ENCODE results near the gene MITF. TPM values are rescaled to one million over a fixed set of nuclear protein-coding genes. Genes with fewer than 3 reads are reported as not detected.

The MITF gene
- total RNA-seq, 4 donors from 2014 or later = 71.1 to 139 (median 109) TPM

GRCh38 chr3:69712933-69713332 lies 26.3 kb upstream of the MITF start:
- peaks cover 5 to 7% of the 10 kb centered on the region in 2 donors for H3K4me1 ChIP-seq
- in situ Hi-C loops (cut with MboI; ENCODE audit: low sequenced_read_pairs in 4 of 4) = no loop called here
- no peak for DNase-seq
- intact Hi-C loops (cut with DNase I; ENCODE audit: low total_unique reads) = no loop called here
- TF ChIP-seq CTCF (IDR thresholded peaks at IDR 0.05 in 4 of 5, conservative IDR thresholded peaks at IDR 0.05 in 1 of 5) (no peak), POLR2A (IDR thresholded peaks at IDR 0.05) (no peak)
- no peaks in the 10 kb centered on the region for H3K9me3 ChIP-seq
- no peak for ATAC-seq
- H3K36me3 ChIP-seq = no peaks in the 10 kb centered on the region
- H3K27ac ChIP-seq = no peak overlapping the region
- no peak overlapping the region for H3K4me3 ChIP-seq
- no peaks in the 10 kb centered on the region for H3K27me3 ChIP-seq

GRCh38 chr3:69715204-69715603 lies 24.1 kb upstream of the MITF start:
- intact Hi-C loops (cut with DNase I; ENCODE audit: low total_unique reads) = no loop called here
- in situ Hi-C loops (cut with MboI; ENCODE audit: low sequenced_read_pairs in 4 of 4) = no loop called here
- peaks cover 18 to 21% of the 10 kb centered on the region in 2 donors for H3K4me1 ChIP-seq

GRCh38 chr3:69716119-69716518 lies 23.1 kb upstream of the MITF start:
- no peak overlapping the region for H3K4me3 ChIP-seq
- H3K27ac ChIP-seq = no peak overlapping the region
- in situ Hi-C loops (cut with MboI; ENCODE audit: low sequenced_read_pairs in 4 of 4) = no loop called here
- H3K9me3 ChIP-seq = no peaks in the 10 kb centered on the region
- H3K36me3 ChIP-seq = no peaks in the 10 kb centered on the region
- H3K4me1 ChIP-seq = peaks cover 24 to 27% of the 10 kb centered on the region in 2 donors
- no peak for DNase-seq
- peak in 1 of 2 donors; percentile 10 for ATAC-seq
- H3K27me3 ChIP-seq = no peaks in the 10 kb centered on the region
- intact Hi-C loops (cut with DNase I; ENCODE audit: low total_unique reads) = no loop called here
- TF ChIP-seq POLR2A (IDR thresholded peaks at IDR 0.05) (no peak), CTCF (IDR thresholded peaks at IDR 0.05 in 4 of 5, conservative IDR thresholded peaks at IDR 0.05 in 1 of 5) (no peak)

More at GRCh38 chr3:69715204-69715603, 24.1 kb upstream of the MITF start:
- no peaks in the 10 kb centered on the region for H3K27me3 ChIP-seq
- no peak overlapping the region for H3K27ac ChIP-seq
- no peak overlapping the region for H3K4me3 ChIP-seq
- no peaks in the 10 kb centered on the region for H3K9me3 ChIP-seq
- ATAC-seq = no peak
- no peaks in the 10 kb centered on the region for H3K36me3 ChIP-seq
- DNase-seq = no peak
- TF ChIP-seq CTCF (IDR thresholded peaks at IDR 0.05 in 4 of 5, conservative IDR thresholded peaks at IDR 0.05 in 1 of 5) (no peak), POLR2A (IDR thresholded peaks at IDR 0.05) (no peak)

- H3K27ac ChIP-seq = peak overlapping the region; percentile 80 to 89 (median 86)
- in situ Hi-C loops (cut with MboI; ENCODE audit: low sequenced_read_pairs in 4 of 4) (no loop called here), intact Hi-C loops (cut with DNase I; ENCODE audit: low total_unique reads) (no loop called here)
- no peaks in the 10 kb centered on the region for H3K9me3 ChIP-seq
- DNase-seq (no peak), ATAC-seq (no peak)
- no peaks in the 10 kb centered on the region for H3K27me3 ChIP-seq
- peaks cover 24 to 27% of the 10 kb centered on the region in 2 donors for H3K4me1 ChIP-seq
- TF ChIP-seq POLR2A (IDR thresholded peaks at IDR 0.05) (no peak), CTCF (IDR thresholded peaks at IDR 0.05 in 4 of 5, conservative IDR thresholded peaks at IDR 0.05 in 1 of 5) (no peak)
- no peaks in the 10 kb centered on the region for H3K36me3 ChIP-seq
- no peak overlapping the region for H3K4me3 ChIP-seq
These were observed 20.2 kb upstream of the MITF start for GRCh38 chr3:69718866-69719586.

Data from gastrocnemius medialis (tissue), 4 donors.